Hypothalamus (tissue), 51 donors: ENCODE data around the gene RPF1.
A peak's percentile ranks its signal among the peaks of the same experiment; 100 is the strongest.
"Not testable (repeated sequence)": the region's sequence is repeated elsewhere in the genome, so short reads cannot be mapped to it uniquely, and the experiment has no call there.

ENCODE experiments used
- DNase-seq, 51 donors: peaks; one replicate each; lab custom pipeline; 2025; lab: John Stamatoyannopoulos, UW

RPF1 gene

GRCh38 chr1:84478876-84479868 lies at the start of gene RPF1:
RPF1 (plus strand) TSS chr1:84479266; CDS start chr1:84479282, 16 bp downstream.
- peak; percentile 6 to 93 (median 59) for DNase-seq

GRCh38 chr1:84430546-84430945 lies 48.5 kb upstream of the RPF1 start:
- no peak for DNase-seq

- peak in 31 of 51 donors; percentile 2 to 88 (median 24) for DNase-seq
These were observed 45.6 kb upstream of the RPF1 start for GRCh38 chr1:84433258-84434080.

- no peak for DNase-seq
These were observed 44.8 kb upstream of the RPF1 start for GRCh38 chr1:84434081-84434769.

- no peak for DNase-seq
These were observed 44.1 kb upstream of the RPF1 start for GRCh38 chr1:84434801-84435549.

GRCh38 chr1:84436876-84437655 lies 42.0 kb upstream of the RPF1 start:
- peak in 3 of 51 donors; percentile 3 to 50 (median 23) for DNase-seq

- peak in 1 of 51 donors; percentile 22 for DNase-seq
These were observed 36.8 kb upstream of the RPF1 start for GRCh38 chr1:84442256-84442655.

GRCh38 chr1:84442747-84443646 lies 36.1 kb upstream of the RPF1 start:
- DNase-seq, result not testable (repeated sequence)

GRCh38 chr1:84448704-84449103 lies 30.4 kb upstream of the RPF1 start:
- DNase-seq, result not testable (repeated sequence)

- no peak for DNase-seq
These were observed 28.2 kb upstream of the RPF1 start for GRCh38 chr1:84450910-84451309.

GRCh38 chr1:84452436-84452835 lies 26.6 kb upstream of the RPF1 start:
- DNase-seq, result no peak

- DNase-seq, result no peak
These were observed 16.9 kb upstream of the RPF1 start for GRCh38 chr1:84462118-84462517.

- DNase-seq, result peak in 1 of 51 donors; percentile 28
These were observed 11.8 kb upstream of the RPF1 start for GRCh38 chr1:84467298-84467697.

- no peak for DNase-seq
These were observed 2.8 kb upstream of the RPF1 start for GRCh38 chr1:84476225-84476624.

GRCh38 chr1:84479998-84480397 lies 932 bp downstream of the RPF1 start:
- peak in 1 of 51 donors; percentile 44 for DNase-seq

- no peak for DNase-seq
These were observed 1.6 kb downstream of the RPF1 start for GRCh38 chr1:84480650-84481049.

- DNase-seq, result no peak
These were observed 2.3 kb downstream of the RPF1 start for GRCh38 chr1:84481317-84481716.

GRCh38 chr1:84488107-84488506 lies 9.0 kb downstream of the RPF1 start:
- no peak for DNase-seq
